ENCODE measurements around the gene EEF1AKMT2.

The EEF1AKMT2 gene

GRCh38 chr10:124717911-124718741, 73.6 kb downstream of the EEF1AKMT2 start:
- DNase-seq: no peak

- DNase-seq: no peak
These were observed 74.5 kb downstream of the EEF1AKMT2 start for GRCh38 chr10:124717041-124717757.

DNA sequence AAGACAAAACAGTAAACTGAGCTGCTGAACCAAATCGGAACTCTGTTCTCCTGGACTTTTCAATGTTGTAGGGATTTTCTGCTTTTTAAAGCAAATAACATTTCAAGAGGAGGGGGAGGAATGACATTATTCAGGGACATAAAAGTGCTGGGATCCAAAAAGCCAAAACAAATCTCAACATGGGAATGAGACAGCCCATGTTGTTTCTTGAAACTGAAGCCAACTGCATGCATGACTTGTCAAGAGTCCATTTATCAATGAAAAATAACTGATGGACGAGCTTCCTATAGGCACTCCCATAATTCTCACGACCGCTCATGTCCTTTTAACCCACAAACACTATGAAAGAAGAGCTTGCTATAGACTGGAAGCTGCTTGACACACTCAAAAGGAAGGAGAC, 75.3 kb downstream of the EEF1AKMT2 start:
- no peak for DNase-seq

- no peak for DNase-seq
These were observed 76.2 kb downstream of the EEF1AKMT2 start for GRCh38 chr10:124715439-124715838.

DNA sequence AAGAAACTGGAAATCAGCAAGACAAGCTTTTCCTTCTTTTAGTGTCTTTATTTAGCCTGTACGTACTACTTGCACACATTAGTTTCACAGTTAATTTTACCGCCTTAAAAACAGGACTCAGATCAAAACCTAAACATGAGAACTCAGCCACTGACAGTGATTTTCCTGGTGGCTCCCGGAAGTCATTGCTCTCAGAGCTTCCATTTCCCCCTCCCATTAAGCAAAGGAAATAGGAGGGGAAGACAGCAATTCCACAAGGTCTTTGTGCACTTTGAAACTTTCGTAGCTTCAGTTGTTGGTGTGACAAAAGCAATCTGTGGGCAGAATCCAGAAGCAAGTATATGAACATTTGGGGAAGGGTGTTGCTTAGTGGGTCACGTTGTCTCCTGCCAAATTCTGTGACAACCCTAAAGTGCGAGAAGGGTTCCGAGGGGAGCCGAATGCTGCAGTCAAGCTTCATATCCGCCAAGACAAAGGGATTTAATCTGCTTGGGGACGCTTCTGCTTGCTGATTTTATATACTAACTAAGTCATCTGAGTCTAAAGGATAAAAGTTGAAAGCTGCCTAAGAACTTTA, 77.9 kb downstream of the EEF1AKMT2 start:
- no peak for DNase-seq

- no peak for DNase-seq
These were observed 78.8 kb downstream of the EEF1AKMT2 start for GRCh38 chr10:124712704-124713407.

- DNase-seq: no peak
These were observed 80.5 kb downstream of the EEF1AKMT2 start for GRCh38 chr10:124711145-124711544.

DNA sequence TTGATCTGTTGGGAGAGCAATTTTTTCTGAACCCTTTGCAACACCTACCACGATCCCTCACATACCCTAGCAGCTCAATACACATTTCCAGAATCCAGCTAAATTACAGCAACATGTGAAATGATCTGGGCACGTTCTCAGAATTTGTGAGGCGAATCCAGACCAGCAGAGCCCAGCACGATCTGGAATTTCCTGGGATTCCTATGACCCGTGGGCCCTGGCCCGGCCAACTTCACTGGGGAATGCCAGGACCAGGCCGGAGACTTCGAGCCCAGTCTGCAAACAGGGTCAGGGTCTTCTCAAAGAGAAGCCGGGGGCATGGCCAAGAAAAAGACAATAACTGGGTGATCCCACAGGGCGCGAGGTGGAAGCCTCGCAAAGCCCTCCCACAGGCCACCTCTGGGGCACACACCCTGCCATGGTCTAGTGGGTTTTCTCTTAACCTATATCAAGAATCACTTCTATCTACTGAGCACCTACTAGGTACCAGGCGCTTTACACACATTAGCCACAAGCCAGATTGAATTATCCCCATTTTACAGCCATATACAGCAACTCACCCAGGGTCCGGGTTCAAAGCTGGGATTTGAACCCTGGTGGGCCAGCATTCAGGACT, 81.3 kb downstream of the EEF1AKMT2 start:
- DNase-seq: no peak

DNA sequence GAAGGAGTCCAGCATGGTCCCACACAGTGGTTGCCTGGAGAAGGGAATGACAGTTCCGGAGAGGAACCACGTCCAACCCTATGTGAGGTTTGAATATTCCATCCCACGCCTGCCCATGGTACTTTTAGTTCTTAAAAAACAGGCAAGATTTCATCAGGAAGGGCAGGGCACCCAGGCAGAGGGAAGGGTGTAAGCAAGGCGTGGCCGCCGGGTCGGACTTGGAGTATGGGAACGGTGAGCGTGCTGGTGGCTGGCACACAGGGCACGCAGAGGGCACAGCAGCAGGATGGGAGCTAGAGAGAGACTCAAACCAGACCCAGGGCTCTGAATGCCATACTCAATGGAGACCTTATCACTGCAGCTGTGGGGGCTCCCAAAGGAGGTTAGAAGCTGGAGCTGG, 81.8 kb downstream of the EEF1AKMT2 start:
- DNase-seq: no peak

GRCh38 chr10:124708922-124709520, 82.7 kb downstream of the EEF1AKMT2 start:
- DNase-seq: no peak

DNA sequence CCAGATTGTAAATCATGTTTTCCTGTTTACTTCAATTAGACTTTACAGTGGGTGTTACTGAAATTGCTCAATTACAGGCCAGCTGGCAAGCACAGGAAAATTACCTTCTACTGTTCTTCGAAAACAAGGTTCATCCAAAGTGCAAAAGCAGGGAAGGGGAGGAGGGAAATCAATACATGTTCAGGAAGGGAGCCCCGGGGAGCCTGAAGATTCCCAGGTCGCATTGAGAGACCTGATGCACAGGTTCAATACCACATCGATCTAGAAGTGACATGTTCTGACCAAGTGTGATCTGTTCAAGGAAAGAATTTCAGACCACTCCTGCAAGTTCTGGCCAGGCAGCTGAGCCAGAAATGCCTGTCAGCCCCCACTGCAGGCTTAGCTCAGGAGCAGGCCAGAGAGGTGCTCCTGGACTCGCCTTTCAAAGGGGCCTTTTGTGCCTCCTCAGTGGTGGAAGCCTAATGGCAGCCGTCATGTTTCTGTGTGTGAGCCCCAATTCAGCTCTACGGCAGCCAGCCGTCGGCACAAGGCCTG, 83.4 kb downstream of the EEF1AKMT2 start:
- no peak for DNase-seq
